ENCODE data around the gene UNC5B.

The UNC5B gene

DNA sequence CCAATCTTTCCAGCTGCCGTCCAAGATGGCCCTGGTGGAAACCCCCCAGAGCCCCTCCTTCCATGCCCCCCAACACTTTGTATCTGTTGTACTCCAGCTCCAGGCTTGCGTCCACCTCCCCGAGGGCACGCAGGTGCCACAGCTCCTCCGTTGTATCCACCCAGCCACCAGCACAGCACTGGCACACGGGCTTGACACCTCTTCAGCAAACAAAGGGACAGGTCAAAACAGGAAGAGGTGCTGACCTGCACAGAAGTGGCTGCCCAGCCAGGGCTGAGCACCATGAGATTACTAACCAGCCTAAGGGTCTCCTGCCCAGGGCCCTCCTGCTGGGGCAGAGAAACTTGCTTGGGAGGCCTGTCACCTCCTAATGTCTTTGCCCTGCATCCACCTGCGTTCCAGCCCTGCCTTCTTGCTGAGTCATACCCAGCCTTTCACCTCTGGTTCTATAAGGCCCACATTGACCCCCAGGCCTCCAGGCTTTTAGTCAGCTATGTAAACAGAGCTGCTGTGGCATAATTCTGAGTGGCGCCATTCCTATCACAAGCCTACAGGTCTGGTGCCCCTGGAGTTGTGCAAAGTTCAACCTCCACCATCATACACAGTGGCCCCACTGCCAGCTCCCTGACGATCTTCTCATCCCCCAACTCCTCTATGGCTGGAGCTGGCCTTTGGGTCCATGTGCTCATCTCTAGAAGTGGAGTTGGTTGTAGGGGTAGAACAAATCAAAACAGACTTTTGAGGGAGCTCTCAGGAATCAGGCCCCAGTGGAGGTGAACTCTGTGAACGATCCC, 127.6 kb downstream of the UNC5B start:
- TF ChIP-seq, protein P1, sequence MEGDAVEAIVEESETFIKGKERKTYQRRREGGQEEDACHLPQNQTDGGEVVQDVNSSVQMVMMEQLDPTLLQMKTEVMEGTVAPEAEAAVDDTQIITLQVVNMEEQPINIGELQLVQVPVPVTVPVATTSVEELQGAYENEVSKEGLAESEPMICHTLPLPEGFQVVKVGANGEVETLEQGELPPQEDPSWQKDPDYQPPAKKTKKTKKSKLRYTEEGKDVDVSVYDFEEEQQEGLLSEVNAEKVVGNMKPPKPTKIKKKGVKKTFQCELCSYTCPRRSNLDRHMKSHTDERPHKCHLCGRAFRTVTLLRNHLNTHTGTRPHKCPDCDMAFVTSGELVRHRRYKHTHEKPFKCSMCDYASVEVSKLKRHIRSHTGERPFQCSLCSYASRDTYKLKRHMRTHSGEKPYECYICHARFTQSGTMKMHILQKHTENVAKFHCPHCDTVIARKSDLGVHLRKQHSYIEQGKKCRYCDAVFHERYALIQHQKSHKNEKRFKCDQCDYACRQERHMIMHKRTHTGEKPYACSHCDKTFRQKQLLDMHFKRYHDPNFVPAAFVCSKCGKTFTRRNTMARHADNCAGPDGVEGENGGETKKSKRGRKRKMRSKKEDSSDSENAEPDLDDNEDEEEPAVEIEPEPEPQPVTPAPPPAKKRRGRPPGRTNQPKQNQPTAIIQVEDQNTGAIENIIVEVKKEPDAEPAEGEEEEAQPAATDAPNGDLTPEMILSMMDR (IDR thresholded peaks at IDR 0.05; ENCODE audit: insufficient read depth, low read depth, low read length, missing control alignments): no peak
- no peak overlapping the region for H3K4me3 ChIP-seq (ENCODE audit: low read length)
- peak; percentile 82 for DNase-seq (ENCODE audit: low read depth)

DNA sequence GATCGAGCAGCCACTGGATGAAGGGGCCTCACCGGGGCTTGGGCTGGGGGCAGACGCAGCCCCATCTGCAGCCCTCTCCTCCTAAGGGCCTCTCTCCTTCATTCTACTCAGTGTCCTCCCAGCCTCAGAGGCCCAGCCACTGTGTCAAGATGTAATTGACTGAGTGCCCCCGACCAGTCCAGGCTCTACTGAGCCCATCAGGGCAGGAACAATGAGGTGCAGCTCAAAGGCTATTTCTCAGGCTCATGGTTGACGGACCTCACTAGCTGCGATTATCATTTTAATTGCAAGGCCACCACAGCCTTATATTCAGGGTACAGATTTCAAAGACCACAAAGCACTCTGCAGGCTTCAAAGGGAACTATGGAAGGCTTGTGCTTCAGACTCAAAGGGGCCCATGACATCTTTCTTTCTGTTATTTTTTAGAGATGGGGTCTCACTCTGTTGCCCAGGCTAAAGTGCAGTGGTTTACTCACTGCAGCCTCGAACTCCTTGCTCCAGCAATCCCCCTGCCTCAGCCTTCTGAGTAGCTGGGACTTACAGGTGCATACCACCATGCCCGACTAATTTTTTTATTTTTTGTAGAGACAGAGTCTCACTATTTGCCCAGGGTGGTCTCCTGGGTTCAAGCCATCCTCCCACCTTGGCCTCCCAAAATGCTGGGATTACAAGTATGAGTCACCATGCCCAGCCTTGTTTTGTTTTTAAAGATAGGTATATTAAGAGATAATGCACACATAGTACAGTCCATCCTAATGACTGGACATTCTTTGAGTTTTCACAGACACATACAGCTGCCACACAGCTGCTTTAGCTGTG, 130.4 kb downstream of the UNC5B start:
- no peak for DNase-seq (ENCODE audit: low read depth)
- TF ChIP-seq, protein P1 (IDR thresholded peaks at IDR 0.05; ENCODE audit: insufficient read depth, low read depth, low read length, missing control alignments): no peak
- H3K4me3 ChIP-seq (ENCODE audit: low read length): no peak overlapping the region

DNA sequence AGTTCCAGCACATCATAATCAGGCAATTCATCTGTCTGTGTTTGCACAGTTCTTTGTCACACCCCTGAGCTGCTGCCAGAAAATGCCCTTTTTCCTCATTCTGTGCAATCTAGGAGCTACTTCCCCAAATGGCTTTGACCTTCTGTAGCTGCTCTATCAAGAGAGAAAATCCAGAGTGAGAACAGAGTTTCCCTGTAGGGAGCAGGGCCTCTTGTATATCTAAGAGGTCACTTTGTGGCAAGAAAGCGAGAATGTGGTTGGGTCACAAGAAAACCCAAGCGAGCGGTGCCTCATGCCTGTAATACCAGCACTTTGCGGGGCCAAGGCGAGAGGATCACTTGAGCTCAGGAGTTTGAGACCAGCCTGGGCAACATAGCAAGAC, 131.0 kb downstream of the UNC5B start:
- H3K4me3 ChIP-seq (ENCODE audit: low read length): no peak overlapping the region
- TF ChIP-seq, protein P1 (IDR thresholded peaks at IDR 0.05; ENCODE audit: insufficient read depth, low read depth, low read length, missing control alignments): no peak
- DNase-seq (ENCODE audit: low read depth): no peak

DNA sequence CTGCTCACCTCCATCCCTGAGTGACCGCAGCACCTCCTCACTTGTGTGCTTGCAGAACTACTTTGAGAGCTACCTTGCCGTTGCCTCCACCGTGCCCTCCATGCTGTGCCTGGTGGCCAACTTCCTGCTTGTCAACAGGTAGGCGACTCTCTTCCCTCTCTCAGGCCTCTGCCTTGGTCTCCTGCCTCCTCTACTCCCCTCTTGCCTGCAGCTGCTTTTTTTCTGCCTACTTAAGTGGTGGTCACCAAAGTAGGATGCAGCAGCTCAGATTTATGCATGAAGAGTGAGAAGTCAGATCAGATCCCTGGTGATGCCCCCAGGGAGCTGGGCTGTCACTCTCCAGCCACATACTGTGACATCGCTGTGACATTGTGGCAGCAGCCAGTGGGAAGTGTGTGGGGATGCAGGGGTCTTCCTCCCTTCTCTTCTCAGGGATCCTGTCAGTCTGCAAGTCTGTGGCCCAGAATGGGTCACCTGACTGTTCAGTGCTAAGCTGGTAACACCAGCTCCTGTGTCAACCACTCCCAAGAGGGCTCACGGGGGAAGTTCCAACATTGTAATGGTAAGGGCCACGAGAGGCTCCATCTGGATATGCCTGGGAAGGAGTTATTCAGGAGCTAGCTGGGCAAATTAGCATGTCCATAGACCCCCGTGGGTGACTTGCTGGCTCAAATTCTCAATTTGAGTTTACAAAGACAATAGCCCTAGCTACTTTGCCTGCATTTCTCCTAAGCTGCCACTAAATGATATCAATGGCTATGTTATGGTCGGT, 132.0 kb downstream of the UNC5B start:
- H3K4me3 ChIP-seq (ENCODE audit: low read length): no peak overlapping the region
- no peak for DNase-seq (ENCODE audit: low read depth)
- TF ChIP-seq, protein P1 (IDR thresholded peaks at IDR 0.05; ENCODE audit: insufficient read depth, low read depth, low read length, missing control alignments): no peak

DNA sequence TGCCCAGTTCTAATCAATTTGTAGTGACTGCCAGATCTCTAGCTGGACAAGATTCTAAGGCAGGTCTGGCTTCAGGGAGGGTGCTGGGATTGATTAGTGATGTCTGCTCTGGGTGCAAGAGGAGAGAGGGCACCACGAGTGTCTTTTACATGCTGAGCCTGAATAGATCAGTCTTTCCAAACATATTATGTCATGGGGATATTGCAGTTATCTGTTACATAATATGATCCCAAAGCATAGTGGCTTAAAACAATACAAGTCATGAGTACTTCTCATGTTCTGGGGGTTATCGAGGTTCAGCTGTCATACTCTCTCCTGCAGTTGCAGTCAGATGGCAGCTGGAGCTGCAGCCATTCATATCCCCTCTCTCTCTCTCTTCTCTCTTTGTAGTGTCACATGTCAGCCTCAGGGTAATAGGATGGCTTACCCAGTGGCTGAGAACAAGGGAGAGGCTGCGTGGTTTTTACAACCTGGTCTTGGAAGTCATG, 132.7 kb downstream of the UNC5B start:
- no peak for DNase-seq (ENCODE audit: low read depth)
- TF ChIP-seq, protein P1 (IDR thresholded peaks at IDR 0.05; ENCODE audit: insufficient read depth, low read depth, low read length, missing control alignments): no peak
- no peak overlapping the region for H3K4me3 ChIP-seq (ENCODE audit: low read length)

DNA sequence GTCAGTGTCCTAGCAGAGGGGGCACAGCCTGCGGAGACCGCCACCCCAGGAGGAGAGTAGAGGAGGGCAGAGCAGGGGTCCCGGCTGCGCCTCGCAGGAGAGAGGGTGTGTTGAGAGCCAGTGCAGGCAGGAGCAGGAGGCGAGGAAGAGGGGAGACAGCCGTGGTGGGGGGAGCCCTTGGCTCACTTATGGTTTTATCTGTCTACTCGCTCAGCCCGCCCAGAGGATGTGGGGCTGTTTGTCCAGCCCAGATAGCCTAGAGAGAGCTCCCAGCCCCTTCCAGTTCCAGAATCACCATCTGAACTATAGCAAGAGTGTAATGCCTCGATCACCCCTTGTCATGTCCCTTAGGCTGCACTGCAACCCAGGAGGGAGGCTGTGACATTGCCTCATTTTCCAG, 133.3 kb downstream of the UNC5B start:
- no peak for DNase-seq (ENCODE audit: low read depth)
- TF ChIP-seq, protein P1 (IDR thresholded peaks at IDR 0.05; ENCODE audit: insufficient read depth, low read depth, low read length, missing control alignments): no peak
- no peak overlapping the region for H3K4me3 ChIP-seq (ENCODE audit: low read length)
